Heart left ventricle (tissue), 16 donors: ENCODE data around the gene SLC9A3. TPM values are rescaled to one million over a fixed set of nuclear protein-coding genes. Genes with fewer than 3 reads are reported as not detected.

Experiments used
- ATAC-seq, 4 donors: fragments of 200-7000 bp; cut with Tn5 transposase; one replicate each; pipeline ENCODE4 v1.9.1; 2020 to 2022; ENCODE audit warnings: moderate library complexity in 4 of 4, mild to moderate bottlenecking in 3 of 4, moderate number of reproducible peaks in 1 of 4
- DNase-seq, 5 donors: peaks; one replicate each; pipeline ENCODE4 v3.0.0-alpha.2; 2020
- H3K27ac ChIP-seq, 12 donors: fragments of 200-600 bp; sonication (generic) in 4 of 12; one replicate each; pipeline versions ENCODE4 v1.5.0 to v1.8.0; 2016 to 2022; ENCODE audit warnings: mild to moderate bottlenecking in 2 of 12
- H3K27me3 ChIP-seq, 9 donors: fragments of 200-600 bp; sonication (generic) in 2 of 9; one replicate each; pipeline versions ENCODE4 v1.5.1 to v1.8.0; 2016 to 2022; ENCODE audit warnings: mild to moderate bottlenecking in 3 of 9
- H3K36me3 ChIP-seq, 9 donors: fragments of 200-600 bp; sonication (generic) in 2 of 9; one replicate each; pipeline versions ENCODE4 v1.5.0 to v1.8.0; 2018 to 2022; ENCODE audit warnings: mild to moderate bottlenecking in 2 of 9
- H3K4me1 ChIP-seq, 12 donors: fragments of 200-600 bp; sonication (generic) in 4 of 12; one replicate each; pipeline versions ENCODE4 v1.5.0 to v1.8.0; 2016 to 2022; ENCODE audit warnings: mild to moderate bottlenecking in 3 of 12
- H3K4me3 ChIP-seq, 12 donors: fragments of 200-600 bp; sonication (generic) in 4 of 12; one replicate each; pipeline versions ENCODE4 v1.5.0 to v1.8.0; 2017 to 2022; ENCODE audit warnings: mild to moderate bottlenecking in 9 of 12, moderate library complexity in 4 of 12
- H3K9me3 ChIP-seq, 12 donors: fragments of 200-600 bp; sonication (generic) in 4 of 12; one replicate each; pipeline versions ENCODE4 v1.5.0 to v1.8.0; 2016 to 2022; ENCODE audit warnings: mild to moderate bottlenecking in 1 of 12
- CTCF ChIP-seq, 12 donors: fragments of 200-600 bp; sonication (generic) in 4 of 12; IDR thresholded peaks; one replicate each; pipeline versions ENCODE4 v1.5.0 to v1.8.0; 2018 to 2022; ENCODE audit warnings: antibody characterized with exemption in 12 of 12, mild to moderate bottlenecking in 5 of 12
- POLR2A ChIP-seq, 2 donors: fragments of 450-650 bp; IDR thresholded peaks; one replicate each; pipeline ENCODE4 v1.6.1; 2017; ENCODE audit warnings: antibody characterized with exemption in 2 of 2, mild to moderate bottlenecking in 2 of 2, moderate library complexity in 2 of 2
- WGBS, 4 donors: extraction: QIAGEN DNeasy Blood & Tissue Kit in 2 of 4; methylation state at CpG; one replicate each; pipeline versions ENCODE4 v1.1.5 to v1.1.7; 2013 to 2018; 5-methylcytosine and 5-hydroxymethylcytosine counted together
- intact Hi-C, 10 donors: fragments of 100-400 bp; cut with DNase I; formaldehyde crosslinking; loops; one replicate each; pipeline versions ENCODE4 v1.11.1 to v1.14.2; 2022
- polyA plus RNA-seq, 2 donors: library from polyadenylated mRNA; stranded (reverse); fragments of 200-250 nt; gene quantifications; one replicate each; pipeline ENCODE4 v1.2.3, GENCODE V29; 2013
- total RNA-seq, 9 donors: library from RNA; depleted of rRNA in 2 of 9; stranded (reverse); fragments of >200 nt in 2 of 9; fragmentation: NEBNext Ultra II Directional in 3 of 9; extraction: Animal tissue kit (Norgen Biotek cat#: 25700) in 3 of 9; gene quantifications; one replicate each; pipeline versions ENCODE4 v1.1.0 to v1.2.4, GENCODE V29; 2016 to 2023
- donor health status: ischemic (EF 13 %, LVEDD 7.1; RV severe dilation, severe dysfunction).
- donor health status: healthy with polysubstance abuse.
- donor health status: DM: no; HTN: yes; CAD: no.
- donor health status: DM: no; HTN: no; CAD: no.
- donor health status: ischemic (EF 25% LVEDD 6.9; RV normal size, moderate dysfunction).
- donor health status: ischemic (EF 25% LVEDD 5.7; RV mildly dilated, moderate dysfunction).
- donor health status: healthy.
- donor health status: DM: yes; HTN: yes; CAD: no.
- donor health status: ischemic (EF 35%, LVEDD 5.7; RV mildly dilated, moderate dysfunction).
- donor health status: nonischemic (EF 11% LVEDD 7.7; RV severe dilation, severe dysfunction).
- donor health status: DM: yes; HTN: yes; CAD: no.
- donor health status: PGD.
- donor health status: ischemic (EF 29% LVEDD 5.4; RV normal size, mild dysfunction).
- donor health status: nonischemic (EF 23%, LVEDD 6.1; RV moderate dilation, normal function).

Gene SLC9A3
- total and polyA plus RNA-seq, 11 donors: 0.50 to 3.8 (median 1.0) TPM

- Histone ChIP-seq H3K4me3 (no peak overlapping the region), H3K27ac (no peak overlapping the region), H3K9me3 (peaks cover 0 to 17% (median 9%) of the 10 kb centered on the region in 12 donors), H3K4me1 (no peaks in the 10 kb centered on the region), H3K36me3 (no peaks in the 10 kb centered on the region), H3K27me3 (peaks cover 3 to 59% (median 21%) of the 10 kb centered on the region in 9 donors)
- TF ChIP-seq POLR2A (IDR thresholded peaks at IDR 0.05) (no peak), CTCF (IDR thresholded peaks at IDR 0.05) (no peak)
- WGBS, 4 donors: 89 to 94% (median 92%) methylated on average over 6 to 13 of the region's 13 CpGs
- intact Hi-C loops: no loop called here
- DNase-seq (no peak), ATAC-seq (no peak)
Observed at GRCh38 chr5:571791-572190, 47.5 kb upstream of the SLC9A3 start.

GRCh38 chr5:570886-571285 is 46.6 kb upstream of the SLC9A3 start:
- H3K4me1 ChIP-seq: no peaks in the 10 kb centered on the region
- WGBS, 4 donors: 75 to 80% (median 78%) methylated on average over 7 to 8 of the region's 8 CpGs
- DNase-seq: no peak
- no peak overlapping the region for H3K4me3 ChIP-seq
- no peaks in the 10 kb centered on the region for H3K36me3 ChIP-seq
- no peak overlapping the region for H3K27ac ChIP-seq
- peaks cover 6 to 68% (median 30%) of the 10 kb centered on the region in 9 donors for H3K27me3 ChIP-seq
- intact Hi-C loops: no loop called here
- no peak for ATAC-seq
- TF ChIP-seq CTCF (IDR thresholded peaks at IDR 0.05): no peak
- TF ChIP-seq POLR2A (IDR thresholded peaks at IDR 0.05): no peak
- peaks cover 0 to 8% (median 3%) of the 10 kb centered on the region in 12 donors for H3K9me3 ChIP-seq

GRCh38 chr5:570446-570845 is 46.2 kb upstream of the SLC9A3 start:
- 87 to 90% (median 88%) methylated on average over 15 to 17 of the region's 17 CpGs for WGBS, 4 donors

GRCh38 chr5:569868-570361 is 45.7 kb upstream of the SLC9A3 start:
- intact Hi-C loops: no loop called here
- DNase-seq (no peak), ATAC-seq (no peak)
- H3K27ac ChIP-seq: no peak overlapping the region
- TF ChIP-seq CTCF (IDR thresholded peaks at IDR 0.05): no peak
- TF ChIP-seq POLR2A (IDR thresholded peaks at IDR 0.05): no peak
- H3K27me3 ChIP-seq: peaks cover 9 to 71% (median 32%) of the 10 kb centered on the region in 9 donors
- H3K4me3 ChIP-seq: no peak overlapping the region
- no peaks in the 10 kb centered on the region for H3K36me3 ChIP-seq
- no peaks in the 10 kb centered on the region for H3K4me1 ChIP-seq
- WGBS, 4 donors: 67 to 82% (median 77%) methylated on average over 4 to 21 of the region's 21 CpGs
- no peaks in the 10 kb centered on the region for H3K9me3 ChIP-seq

More at GRCh38 chr5:570446-570845, 46.2 kb upstream of the SLC9A3 start:
- ATAC-seq: no peak
- no peaks in the 10 kb centered on the region for H3K4me1 ChIP-seq
- H3K27me3 ChIP-seq: peaks cover 9 to 71% (median 32%) of the 10 kb centered on the region in 9 donors
- no peaks in the 10 kb centered on the region for H3K36me3 ChIP-seq
- intact Hi-C loops: no loop called here
- no peak for DNase-seq
- no peak overlapping the region for H3K4me3 ChIP-seq
- H3K27ac ChIP-seq: no peak overlapping the region
- peaks cover 0 to 4% (median under 1%) of the 10 kb centered on the region in 12 donors for H3K9me3 ChIP-seq
- TF ChIP-seq CTCF (IDR thresholded peaks at IDR 0.05) (no peak), POLR2A (IDR thresholded peaks at IDR 0.05) (no peak)
